HUES64 (cell line): Measurements from ENCODE around the gene EHMT2.
A peak's percentile ranks its signal among the peaks of the same experiment; 100 is the strongest.
"Not testable (repeated sequence)": the region's sequence is repeated elsewhere in the genome, so short reads cannot be mapped to it uniquely, and the experiment has no call there.

ENCODE experiments used
- H3K27ac ChIP-seq: 2 replicates; pipeline ENCODE4 v1.7.0; 2013; ENCODE audit warnings: low read depth, low read length, inconsistent platforms
- H3K27me3 ChIP-seq: 2 replicates; pipeline ENCODE4 v1.6.1; 2013; ENCODE audit warnings: mild to moderate bottlenecking, low read length; ENCODE audit not compliant: insufficient read depth
- H3K36me3 ChIP-seq: 2 replicates; pipeline ENCODE4 v1.6.1; 2013; ENCODE audit warnings: mild to moderate bottlenecking, low read length; ENCODE audit not compliant: insufficient read depth
- H3K4me1 ChIP-seq: 2 replicates; pipeline ENCODE4 v1.6.1; 2013; ENCODE audit warnings: mild to moderate bottlenecking, low read length, moderate library complexity; ENCODE audit not compliant: insufficient read depth
- H3K4me3 ChIP-seq: 2 replicates; pipeline ENCODE4 v1.5.1; 2013; ENCODE audit warnings: mild to moderate bottlenecking, low read length, moderate library complexity
- H3K9ac ChIP-seq: 2 replicates; pipeline ENCODE4 v1.6.1; 2013; ENCODE audit warnings: mild to moderate bottlenecking, low read depth, low read length
- H3K9me3 ChIP-seq: 2 replicates; pipeline ENCODE4 v1.6.1; 2013; ENCODE audit warnings: low read depth, low read length; ENCODE audit not compliant: insufficient read depth
- whole genome bisulfite sequencing: fragments of 150-250, 120-280 bp; methylation state at CpG from one replicate; pipeline ENCODE4 v1.1.7; 2013; ENCODE audit warnings: missing lambda C conversion rate; 5-methylcytosine and 5-hydroxymethylcytosine counted together

The EHMT2 gene

GRCh38 chr6:31911826-31912585 is 14.5 kb upstream of the EHMT2 start:
- Histone ChIP-seq H3K36me3 (no peaks in the 10 kb centered on the region), H3K27ac (no peak overlapping the region), H3K4me3 (no peak overlapping the region), H3K27me3 (no peaks in the 10 kb centered on the region), H3K9me3 (no peaks in the 10 kb centered on the region), H3K9ac (no peak overlapping the region), H3K4me1 (no peaks in the 10 kb centered on the region)
- WGBS: 68% methylated on average over 11 of the region's 11 CpGs

DNA sequence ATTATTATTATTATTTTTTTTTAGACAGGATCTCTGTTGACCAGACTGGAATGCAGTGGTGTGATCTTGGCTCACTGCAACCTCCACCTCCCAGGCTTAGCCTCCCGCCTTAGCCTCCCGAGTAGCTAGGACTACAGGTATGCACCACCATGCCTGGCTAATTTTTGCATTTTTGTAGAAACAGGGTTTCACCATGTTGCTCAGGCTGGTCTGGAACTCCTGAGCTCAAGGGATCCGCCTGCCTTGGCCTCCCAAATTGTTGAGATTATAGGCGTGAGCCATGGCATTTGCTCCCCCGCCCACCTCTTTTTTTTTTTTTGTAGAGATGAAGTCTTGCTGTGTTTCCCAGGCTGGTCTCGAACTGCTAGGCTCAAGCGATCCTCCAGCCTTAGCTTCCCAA is 11.8 kb upstream of the EHMT2 start:
- H3K36me3 ChIP-seq, H3K27ac ChIP-seq, H3K9ac ChIP-seq, H3K4me3 ChIP-seq, H3K4me1 ChIP-seq, H3K9me3 ChIP-seq, H3K27me3 ChIP-seq: not testable (repeated sequence)
- 81% methylated on average over 7 of the region's 7 CpGs for WGBS

GRCh38 chr6:31908791-31909190 is 11.3 kb upstream of the EHMT2 start:
- Histone ChIP-seq H3K4me3 (no peak overlapping the region), H3K27me3 (no peaks in the 10 kb centered on the region), H3K9me3 (no peaks in the 10 kb centered on the region), H3K36me3 (no peaks in the 10 kb centered on the region), H3K27ac (no peak overlapping the region), H3K4me1 (peaks cover 9% of the 10 kb centered on the region), H3K9ac (no peak overlapping the region)
- WGBS: 94% methylated on average over 4 of the region's 4 CpGs

- not testable (repeated sequence) for H3K9ac ChIP-seq, H3K27me3 ChIP-seq, H3K4me3 ChIP-seq, H3K4me1 ChIP-seq, H3K27ac ChIP-seq, H3K9me3 ChIP-seq, H3K36me3 ChIP-seq
- WGBS: 88% methylated on average over 5 of the region's 5 CpGs
Observed at GRCh38 chr6:31908255-31908654, 10.8 kb upstream of the EHMT2 start.

DNA sequence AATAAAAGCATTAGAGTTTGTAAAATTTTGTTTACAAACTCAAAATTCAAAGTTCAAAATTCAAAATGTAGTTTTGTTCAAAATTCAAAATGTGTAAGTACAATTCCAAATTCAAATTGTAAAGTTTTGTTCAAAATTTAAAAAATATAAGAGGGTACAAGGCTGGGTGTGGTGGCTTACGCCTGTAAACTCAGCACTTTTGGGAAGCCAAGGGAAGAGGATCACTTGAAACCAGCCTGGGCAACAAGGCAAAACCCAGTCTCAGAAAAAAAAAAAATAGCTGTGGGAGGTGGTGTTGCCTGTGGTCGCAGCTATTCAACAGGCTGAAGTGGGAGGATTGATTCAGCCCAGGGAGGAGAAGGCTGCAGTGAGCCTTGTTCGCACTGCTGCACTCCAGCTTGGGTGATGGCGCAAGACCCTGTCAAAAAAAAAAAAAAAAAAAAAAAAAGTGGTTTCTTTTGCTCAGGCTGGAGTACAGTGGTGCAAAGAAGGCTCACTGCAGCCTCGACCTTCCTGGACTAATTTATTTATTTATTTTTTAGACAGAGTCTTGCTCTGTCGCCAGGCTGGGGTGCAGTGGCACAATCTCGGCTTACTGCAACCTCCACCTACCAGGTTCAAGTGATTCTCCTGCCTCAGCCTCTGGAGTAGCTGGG is 9.8 kb upstream of the EHMT2 start:
- 86% methylated on average over 6 of the region's 7 CpGs for WGBS
- no peak overlapping the region for H3K27ac ChIP-seq
- no peaks in the 10 kb centered on the region for H3K27me3 ChIP-seq

DNA sequence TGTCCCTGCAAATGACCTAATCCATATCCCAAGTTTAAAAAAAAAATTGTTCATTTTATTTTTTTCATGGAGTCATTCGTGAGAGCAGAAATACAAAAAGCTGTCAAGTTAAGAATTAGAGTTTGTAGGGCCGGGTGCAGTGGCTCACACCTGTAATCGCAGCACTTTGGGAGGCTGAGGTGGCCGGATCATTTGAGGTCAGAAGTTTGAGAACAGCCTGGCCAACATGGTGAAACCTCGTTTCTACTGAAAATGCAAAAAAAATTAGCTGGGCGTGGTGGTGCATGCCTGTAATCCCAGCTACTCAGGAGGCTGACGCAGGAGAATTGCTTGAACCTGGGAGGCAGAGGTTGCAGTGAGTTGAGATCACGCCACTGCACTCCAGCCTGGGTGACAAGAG is 9.2 kb upstream of the EHMT2 start:
- H3K9ac ChIP-seq, H3K27me3 ChIP-seq, H3K27ac ChIP-seq, H3K4me3 ChIP-seq, H3K36me3 ChIP-seq, H3K9me3 ChIP-seq: not testable (repeated sequence)
- H3K4me1 ChIP-seq: peaks cover 13% of the 10 kb centered on the region
- WGBS: 84% methylated on average over 7 of the region's 8 CpGs

More for the DNA sequence above, 9.8 kb upstream of the EHMT2 start:
- no peaks in the 10 kb centered on the region for H3K36me3 ChIP-seq
- H3K4me3 ChIP-seq: no peak overlapping the region
- peaks cover 13% of the 10 kb centered on the region for H3K4me1 ChIP-seq
- H3K9ac ChIP-seq: no peak overlapping the region
- H3K9me3 ChIP-seq: no peaks in the 10 kb centered on the region

DNA sequence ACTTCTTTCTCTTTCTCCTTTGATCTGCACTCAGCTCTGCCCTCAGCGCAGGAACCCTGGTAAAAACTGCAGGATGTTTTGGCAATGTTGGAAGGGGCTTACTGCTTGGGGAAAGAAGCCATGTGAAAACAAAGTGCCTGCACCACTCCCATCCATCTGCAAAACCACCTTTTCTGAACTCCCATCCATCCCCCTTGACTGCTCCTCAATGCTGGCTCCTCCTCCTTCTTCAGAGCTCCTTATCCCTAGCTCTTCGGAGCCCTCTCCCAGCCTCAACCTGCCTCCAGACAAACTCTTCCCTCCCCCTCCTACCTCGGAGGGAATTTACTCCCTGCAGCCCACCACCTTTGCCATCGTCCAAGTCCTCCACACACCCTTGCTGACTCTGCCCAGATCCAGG is 8.6 kb upstream of the EHMT2 start:
- Histone ChIP-seq H3K4me1 (peaks cover 13% of the 10 kb centered on the region), H3K9ac (0 out of 2 replicates have a peak overlapping the region, but pooled peaks have one; percentile 8), H3K4me3 (peak overlapping the region; percentile 11; the same call in 1 of the 2 replicates), H3K27me3 (no peaks in the 10 kb centered on the region), H3K27ac (no peak overlapping the region; the same call in 1 of the 2 replicates), H3K9me3 (no peaks in the 10 kb centered on the region), H3K36me3 (no peaks in the 10 kb centered on the region)
- WGBS: 10% methylated on average over 4 of the region's 4 CpGs

- Histone ChIP-seq H3K9me3 (no peaks in the 10 kb centered on the region), H3K4me1 (peaks cover 13% of the 10 kb centered on the region), H3K9ac (no peak overlapping the region), H3K27ac (no peak overlapping the region), H3K27me3 (no peaks in the 10 kb centered on the region), H3K4me3 (no peak overlapping the region), H3K36me3 (0 out of 2 replicates have a peak, but pooled peaks cover under 1% of the 10 kb centered on the region)
- WGBS: 100% methylated on average over 1 of the region's 1 CpG
Observed at GRCh38 chr6:31905041-31905440, 7.5 kb upstream of the EHMT2 start.

DNA sequence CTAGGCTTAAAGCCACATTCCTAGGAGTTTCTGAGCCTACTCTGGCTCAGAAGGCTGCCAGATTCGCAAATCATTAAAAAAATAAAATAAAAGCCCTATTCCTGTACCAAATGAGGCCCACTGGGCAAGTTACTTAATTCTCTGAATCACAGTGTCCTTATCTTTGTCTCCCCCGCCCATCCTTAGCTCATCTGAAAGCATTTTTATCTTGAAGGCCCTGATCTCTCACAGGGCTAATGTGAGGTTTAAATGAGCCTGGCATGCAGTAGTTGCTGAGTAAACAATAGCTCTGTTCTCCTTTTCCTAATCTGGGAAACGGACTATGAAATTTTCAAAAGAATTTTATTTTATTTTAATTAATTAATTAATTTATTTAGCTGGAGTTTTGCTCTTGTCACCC is 6.5 kb upstream of the EHMT2 start:
- WGBS: 96% methylated on average over 2 of the region's 3 CpGs
- no peaks in the 10 kb centered on the region for H3K27me3 ChIP-seq
- H3K9me3 ChIP-seq: no peaks in the 10 kb centered on the region
- H3K9ac ChIP-seq: no peak overlapping the region
- H3K27ac ChIP-seq: no peak overlapping the region
- no peak overlapping the region for H3K4me3 ChIP-seq
- H3K36me3 ChIP-seq: peaks cover 9% of the 10 kb centered on the region; the same call in 1 of the 2 replicates
- peaks cover 13% of the 10 kb centered on the region for H3K4me1 ChIP-seq

DNA sequence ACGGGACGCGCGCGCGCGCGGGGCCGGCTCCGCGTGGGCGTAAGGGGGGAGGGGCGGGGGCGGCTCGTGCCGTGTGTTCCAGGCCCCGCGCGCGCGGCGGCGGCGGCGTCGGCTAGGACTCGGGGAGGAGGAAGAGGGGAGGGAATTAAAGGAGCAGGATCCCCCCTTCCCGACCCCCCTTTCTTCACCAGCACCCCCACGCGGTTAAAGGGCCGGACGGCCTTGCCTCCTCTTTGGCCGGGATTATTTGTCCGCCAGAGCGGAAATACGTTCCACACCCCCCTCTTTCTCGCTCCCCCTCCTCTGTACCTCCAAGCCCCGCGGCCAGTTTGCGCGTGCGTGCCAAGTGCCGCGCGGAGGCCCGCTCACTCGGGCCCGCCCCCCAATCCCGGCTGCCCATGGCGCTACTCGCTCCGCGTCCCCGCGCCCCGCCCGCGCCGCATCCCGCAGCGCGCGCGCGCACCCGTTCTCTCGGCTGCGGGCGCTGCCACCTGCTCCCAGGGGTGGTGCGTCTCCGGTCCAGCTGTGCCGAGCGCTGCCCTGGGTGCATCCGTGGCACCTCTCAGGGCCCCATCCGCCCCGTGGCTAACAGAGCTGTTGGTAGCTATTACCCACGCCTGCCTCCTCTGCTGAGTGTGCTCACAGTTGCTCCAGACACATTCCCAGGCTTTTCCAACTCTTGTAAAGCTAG is 4.6 kb upstream of the EHMT2 start, which contains the start of gene ZBTB12:
TSS of gene ZBTB12 (minus strand) at position 134 of the 691 bp plus-strand sequence. CDS start 781 bp downstream, outside the sequence.
- H3K36me3 ChIP-seq: peaks cover 9% of the 10 kb centered on the region; the same call in 1 of the 2 replicates
- H3K9ac ChIP-seq: peak within 1 kb of the TSS; percentile 81
- no peaks in the 10 kb centered on the region for H3K27me3 ChIP-seq
- peaks cover 13% of the 10 kb centered on the region for H3K4me1 ChIP-seq
- H3K9me3 ChIP-seq: no peaks in the 10 kb centered on the region
- peak within 1 kb of the TSS; percentile 82 for H3K27ac ChIP-seq
- H3K4me3 ChIP-seq: peak within 1 kb of the TSS; percentile 74
- under 1% methylated on average over 66 of the region's 77 CpGs for WGBS

GRCh38 chr6:31901415-31901952 is 4.0 kb upstream of the EHMT2 start:
- H3K4me3 ChIP-seq: peak overlapping the region; percentile 74
- peak overlapping the region; percentile 82 for H3K27ac ChIP-seq
- H3K36me3 ChIP-seq: peaks cover 11% of the 10 kb centered on the region; the same call in 1 of the 2 replicates
- peaks cover 14% of the 10 kb centered on the region for H3K4me1 ChIP-seq
- 5% methylated on average over 34 of the region's 45 CpGs for WGBS
- no peaks in the 10 kb centered on the region for H3K9me3 ChIP-seq
- no peaks in the 10 kb centered on the region for H3K27me3 ChIP-seq
- H3K9ac ChIP-seq: peak overlapping the region; percentile 81
